ENCODE measurements around the gene TRAM2.

The TRAM2 gene

DNA sequence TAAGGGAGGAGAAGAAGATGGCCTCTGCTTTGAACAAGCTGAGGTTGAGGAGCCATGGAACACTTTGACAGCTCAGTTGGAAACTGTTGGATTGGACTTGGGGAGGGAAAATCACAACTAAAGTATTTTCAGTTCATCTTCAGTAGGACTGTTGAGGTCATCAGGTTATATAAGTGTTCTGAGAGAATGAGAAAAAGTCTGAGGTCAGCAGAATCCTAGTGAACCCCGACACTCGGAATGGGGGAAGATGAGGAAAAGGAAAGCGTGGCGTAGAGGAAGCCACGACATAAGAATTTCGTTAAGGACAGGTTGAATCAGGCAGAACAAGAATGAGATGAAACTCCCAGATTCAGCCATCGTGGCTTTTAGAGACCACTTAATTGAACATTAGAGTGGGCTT is 4.0 kb upstream of the TRAM2 start:
- Histone ChIP-seq H3K4me3 (ENCODE audit: low read depth, low read length) (no peak overlapping the region), H3K4ac (ENCODE audit: low read depth, low read length) (no peak overlapping the region), H3K9me3 (ENCODE audit: insufficient read depth, low read depth, low read length) (peaks cover 2% of the 10 kb centered on the region), H3K18ac (ENCODE audit: low read length) (no peak overlapping the region), H2BK12ac (ENCODE audit: low read length) (no peak overlapping the region), H3K9ac (ENCODE audit: low read length) (no peak overlapping the region), H2BK120ac (ENCODE audit: insufficient read depth, low read length, poor library complexity) (no peak overlapping the region), H3K27me3 (ENCODE audit: insufficient read depth, low read length) (no peaks in the 10 kb centered on the region), H4K8ac (ENCODE audit: low read depth, low read length) (no peak overlapping the region), H3K36me3 (ENCODE audit: control insufficient read depth in 1 of 2, insufficient read depth in 2 of 2, low read length in 2 of 2) (no peaks in the 10 kb centered on the region), H4K91ac (ENCODE audit: low read depth, low read length) (no peak overlapping the region), H4K12ac (ENCODE audit: low read depth, low read length) (no peak overlapping the region), H2BK5ac (ENCODE audit: low read depth, low read length, poor library complexity) (no peak overlapping the region), H2AK5ac (ENCODE audit: low read length) (no peak overlapping the region), H3K23ac (ENCODE audit: low read length) (no peak overlapping the region), H3K79me1 (ENCODE audit: low read length) (peaks cover 11% of the 10 kb centered on the region), H3K79me2 (ENCODE audit: control insufficient read depth, insufficient read depth, low read length, poor library complexity) (peaks cover 11% of the 10 kb centered on the region), H3K4me2 (ENCODE audit: low read length) (no peak overlapping the region), H2AFZ (ENCODE audit: insufficient read depth, low read length, poor library complexity) (no peak overlapping the region), H3K4me1 (ENCODE audit: control insufficient read depth in 1 of 2, insufficient read depth in 2 of 2, low read length in 2 of 2) (peaks cover 7 to 8% of the 10 kb centered on the region in 2 experiments), H3K14ac (ENCODE audit: low read length) (no peak overlapping the region), H3K27ac (ENCODE audit: low read depth, low read length) (no peak overlapping the region)
- no CpG with 5 or more reads among the region's 7 CpGs for WGBS (ENCODE audit: extremely low coverage, insufficient coverage, insufficient read length)
- DNase-seq: no peak

DNA sequence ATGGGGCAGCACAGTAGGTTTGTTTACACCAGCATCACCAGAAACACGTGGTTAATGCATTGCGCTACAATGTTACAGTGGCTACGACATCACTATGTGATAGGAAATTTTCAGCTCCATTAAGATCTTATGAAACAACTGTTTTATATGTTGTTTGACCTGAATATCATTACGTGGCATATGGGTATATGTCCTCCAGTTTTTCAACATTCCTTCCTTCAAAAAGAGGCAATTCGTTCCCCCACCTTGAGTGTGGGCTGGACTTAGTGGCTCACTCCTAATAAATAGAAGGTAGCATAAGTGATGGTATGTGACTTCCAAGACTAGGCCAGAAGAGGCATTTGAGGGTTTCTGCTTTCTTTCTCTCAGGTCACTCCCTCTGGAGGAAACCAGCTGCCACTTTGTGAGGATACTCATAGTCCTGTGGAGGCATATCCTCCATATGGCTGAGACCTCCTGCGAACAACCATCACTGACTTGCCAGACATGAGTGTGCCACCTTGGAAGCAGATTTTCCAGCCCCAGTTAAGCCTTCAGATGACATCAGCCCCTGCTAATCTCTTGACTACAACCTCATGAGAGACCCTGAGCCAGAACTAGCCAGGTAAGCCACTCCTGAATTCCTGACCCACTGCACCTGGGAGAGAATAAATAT is 2.3 kb upstream of the TRAM2 start:
- Histone ChIP-seq H2BK120ac (ENCODE audit: insufficient read depth, low read length, poor library complexity) (no peak overlapping the region), H3K4me2 (ENCODE audit: low read length) (no peak overlapping the region), H3K27ac (ENCODE audit: low read depth, low read length) (no peak overlapping the region), H4K12ac (ENCODE audit: low read depth, low read length) (no peak overlapping the region), H4K91ac (ENCODE audit: low read depth, low read length) (no peak overlapping the region), H3K4me3 (ENCODE audit: low read depth, low read length) (no peak overlapping the region), H2AK5ac (ENCODE audit: low read length) (peak overlapping the region; percentile 40), H2BK12ac (ENCODE audit: low read length) (no peak overlapping the region), H3K79me2 (ENCODE audit: control insufficient read depth, insufficient read depth, low read length, poor library complexity) (peaks cover 11% of the 10 kb centered on the region), H3K27me3 (ENCODE audit: insufficient read depth, low read length) (no peaks in the 10 kb centered on the region), H3K36me3 (ENCODE audit: control insufficient read depth in 1 of 2, insufficient read depth in 2 of 2, low read length in 2 of 2) (no peaks in the 10 kb centered on the region), H4K8ac (ENCODE audit: low read depth, low read length) (no peak overlapping the region), H2BK5ac (ENCODE audit: low read depth, low read length, poor library complexity) (no peak overlapping the region), H3K14ac (ENCODE audit: low read length) (no peak overlapping the region), H2AFZ (ENCODE audit: insufficient read depth, low read length, poor library complexity) (no peak overlapping the region), H3K4me1 (ENCODE audit: control insufficient read depth in 1 of 2, insufficient read depth in 2 of 2, low read length in 2 of 2) (peaks cover 22 to 24% of the 10 kb centered on the region in 2 experiments), H3K79me1 (ENCODE audit: low read length) (peaks cover 11% of the 10 kb centered on the region), H3K18ac (ENCODE audit: low read length) (no peak overlapping the region), H3K4ac (ENCODE audit: low read depth, low read length) (no peak overlapping the region), H3K23ac (ENCODE audit: low read length) (no peak overlapping the region), H3K9me3 (ENCODE audit: insufficient read depth, low read depth, low read length) (peaks cover 2% of the 10 kb centered on the region), H3K9ac (ENCODE audit: low read length) (no peak overlapping the region)
- WGBS (ENCODE audit: extremely low coverage, insufficient coverage, insufficient read length): no CpG with 5 or more reads among the region's 6 CpGs
- DNase-seq: peak; percentile 76 to 91

DNA sequence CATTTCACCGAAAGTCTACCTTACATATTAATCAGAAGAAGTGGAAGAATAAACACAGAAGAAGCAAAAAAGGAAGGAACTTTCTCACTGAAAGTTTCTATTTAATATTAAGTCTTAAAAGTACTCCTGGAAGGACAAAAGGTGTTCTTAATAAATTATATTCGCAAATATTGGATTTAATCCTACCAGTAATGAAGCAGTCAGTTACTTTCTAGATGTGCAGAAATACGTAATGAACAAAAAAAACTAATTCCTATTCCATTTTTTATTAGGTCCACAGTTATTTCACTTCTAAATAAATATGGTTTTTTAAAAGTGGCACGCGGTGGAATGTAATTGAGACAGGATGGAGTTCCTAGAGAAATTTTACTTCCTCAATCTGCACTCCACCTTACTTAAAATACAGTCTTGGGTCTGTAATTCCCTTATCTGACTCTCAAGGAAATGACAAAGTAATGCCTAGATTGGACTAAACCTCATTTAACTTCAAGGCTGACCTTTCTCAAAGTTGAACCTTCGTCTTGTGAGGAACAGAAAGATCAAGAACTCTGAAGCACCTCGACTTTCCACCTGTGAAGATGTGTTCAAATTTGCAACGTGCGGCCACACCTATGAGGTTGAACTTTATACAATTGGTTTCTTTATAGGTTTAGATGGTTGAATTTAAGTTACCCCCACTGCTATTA is 1.1 kb upstream of the TRAM2 start:
- Histone ChIP-seq H3K4me2 (ENCODE audit: low read length) (peak overlapping the region; percentile 59), H2BK120ac (ENCODE audit: insufficient read depth, low read length, poor library complexity) (peak overlapping the region; percentile 93), H3K9me3 (ENCODE audit: insufficient read depth, low read depth, low read length) (peaks cover 2% of the 10 kb centered on the region), H4K12ac (ENCODE audit: low read depth, low read length) (no peak overlapping the region), H3K27ac (ENCODE audit: low read depth, low read length) (peak overlapping the region; percentile 97), H3K4me3 (ENCODE audit: low read depth, low read length) (peak overlapping the region; percentile 83), H3K23ac (ENCODE audit: low read length) (no peak overlapping the region), H3K79me2 (ENCODE audit: control insufficient read depth, insufficient read depth, low read length, poor library complexity) (peaks cover 13% of the 10 kb centered on the region), H3K27me3 (ENCODE audit: insufficient read depth, low read length) (no peaks in the 10 kb centered on the region), H4K91ac (ENCODE audit: low read depth, low read length) (peak overlapping the region; percentile 93), H3K14ac (ENCODE audit: low read length) (no peak overlapping the region), H3K4me1 (ENCODE audit: control insufficient read depth in 1 of 2, insufficient read depth in 2 of 2, low read length in 2 of 2) (peaks cover 32 to 36% of the 10 kb centered on the region in 2 experiments), H3K18ac (ENCODE audit: low read length) (no peak overlapping the region), H2BK12ac (ENCODE audit: low read length) (no peak overlapping the region), H2AK5ac (ENCODE audit: low read length) (no peak overlapping the region), H3K9ac (ENCODE audit: low read length) (no peak overlapping the region), H3K36me3 (ENCODE audit: control insufficient read depth in 1 of 2, insufficient read depth in 2 of 2, low read length in 2 of 2) (no peaks in the 10 kb centered on the region), H2AFZ (ENCODE audit: insufficient read depth, low read length, poor library complexity) (no peak overlapping the region), H4K8ac (ENCODE audit: low read depth, low read length) (peak overlapping the region; percentile 92), H3K79me1 (ENCODE audit: low read length) (peaks cover 15% of the 10 kb centered on the region), H3K4ac (ENCODE audit: low read depth, low read length) (no peak overlapping the region), H2BK5ac (ENCODE audit: low read depth, low read length, poor library complexity) (no peak overlapping the region)
- no peak for DNase-seq
- no CpG with 5 or more reads among the region's 9 CpGs for WGBS (ENCODE audit: extremely low coverage, insufficient coverage, insufficient read length)

DNA sequence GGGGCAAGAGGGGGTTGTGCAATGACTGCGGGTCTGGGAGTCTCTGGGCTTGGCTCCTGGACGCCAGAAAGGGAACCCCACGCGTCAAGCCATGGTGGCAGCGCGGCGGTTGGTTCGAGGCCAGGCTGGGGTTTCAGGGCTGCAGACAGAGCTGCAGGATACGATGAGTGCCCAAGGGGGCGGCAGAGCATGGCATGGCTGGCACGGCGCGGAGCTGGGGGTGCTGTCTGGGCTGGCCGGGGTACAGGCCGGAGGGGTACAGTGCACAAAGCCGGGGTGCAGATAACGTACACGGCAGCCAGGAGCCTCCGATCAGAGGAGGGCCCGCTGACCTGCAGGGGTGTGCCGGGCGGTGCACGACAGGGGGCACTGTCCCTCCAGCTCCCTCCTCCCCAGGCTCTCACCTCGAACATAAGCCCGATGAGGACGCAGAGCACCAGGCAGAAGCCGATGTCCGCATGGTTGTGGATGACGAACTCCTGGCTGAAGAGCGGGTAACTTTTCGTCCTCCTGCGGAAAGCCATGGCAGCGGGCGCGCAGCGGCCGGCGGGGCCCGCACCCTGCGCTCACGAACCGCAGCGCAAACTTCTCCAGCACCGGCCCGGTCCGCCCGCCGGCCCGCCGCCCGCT is 353 bp downstream of the TRAM2 start:
- no peaks in the 10 kb centered on the region for H3K9me3 ChIP-seq (ENCODE audit: insufficient read depth, low read depth, low read length)

More for the DNA sequence above, 353 bp downstream of the TRAM2 start:
- Histone ChIP-seq H3K9ac (ENCODE audit: low read length) (peak overlapping the region; percentile 90), H3K36me3 (ENCODE audit: control insufficient read depth in 1 of 2, insufficient read depth in 2 of 2, low read length in 2 of 2) (no peaks in the 10 kb centered on the region), H3K27me3 (ENCODE audit: insufficient read depth, low read length) (no peaks in the 10 kb centered on the region), H4K91ac (ENCODE audit: low read depth, low read length) (peak overlapping the region; percentile 75), H4K8ac (ENCODE audit: low read depth, low read length) (peak overlapping the region; percentile 15), H2BK5ac (ENCODE audit: low read depth, low read length, poor library complexity) (peak overlapping the region; percentile 42), H3K79me1 (ENCODE audit: low read length) (peaks cover 15% of the 10 kb centered on the region), H3K79me2 (ENCODE audit: control insufficient read depth, insufficient read depth, low read length, poor library complexity) (peaks cover 13% of the 10 kb centered on the region), H2AK5ac (ENCODE audit: low read length) (peak overlapping the region; percentile 31), H3K14ac (ENCODE audit: low read length) (peak overlapping the region; percentile 90), H2BK120ac (ENCODE audit: insufficient read depth, low read length, poor library complexity) (peak overlapping the region; percentile 79), H3K4me2 (ENCODE audit: low read length) (peak overlapping the region; percentile 79), H3K27ac (ENCODE audit: low read depth, low read length) (peak overlapping the region; percentile 75), H3K23ac (ENCODE audit: low read length) (no peak overlapping the region), H4K12ac (ENCODE audit: low read depth, low read length) (peak overlapping the region; percentile 71), H2AFZ (ENCODE audit: insufficient read depth, low read length, poor library complexity) (peak overlapping the region; percentile 66), H2BK12ac (ENCODE audit: low read length) (peak overlapping the region; percentile 19), H3K4me3 (ENCODE audit: low read depth, low read length) (peak overlapping the region; percentile 90), H3K4ac (ENCODE audit: low read depth, low read length) (peak overlapping the region; percentile 28), H3K18ac (ENCODE audit: low read length) (peak overlapping the region; percentile 85), H3K4me1 (ENCODE audit: control insufficient read depth in 1 of 2, insufficient read depth in 2 of 2, low read length in 2 of 2) (peaks cover 32 to 39% of the 10 kb centered on the region in 2 experiments)
- WGBS (ENCODE audit: extremely low coverage, insufficient coverage, insufficient read length): no CpG with 5 or more reads among the region's 51 CpGs
- DNase-seq: peak; percentile 67 to 74

Measured in trophoblast cell (in vitro differentiated cells and primary cell).